H1 (cell line): ENCODE data around the gene RESP18. TPM values are rescaled to one million over a fixed set of nuclear protein-coding genes. Genes with fewer than 3 reads are reported as not detected.

Source experiments
- CTCF ChIA-PET: fragments of 300-600 bp; sonication (Branson Sonifier 250); formaldehyde crosslinking; loops from one replicate; lab custom pipeline; 2021; ENCODE audit not compliant: partially characterized antibody; lab: Charles Lee
- POLR2A ChIA-PET: fragments of 300-600 bp; sonication (Branson Sonifier 250); formaldehyde crosslinking; loops from one replicate; lab custom pipeline; 2021; ENCODE audit warnings: inconsistent platforms; ENCODE audit not compliant: partially characterized antibody; lab: Charles Lee
- DNase-seq, 2 experiments: peaks; one replicate each; pipeline versions ENCODE4 v3.0.0 to v3.0.0-alpha.2; 2010 to 2022; ENCODE audit warnings: low spot score in 2 of 2, low read depth in 1 of 2, mixed read lengths in 1 of 2
- FAIRE-seq: peaks from 2 replicates; lab custom pipeline; 2011; peaks lifted over from hg19 to GRCh38; lab: Jason Lieb, UNC
- H2AFZ ChIP-seq: 2 replicates; pipeline ENCODE4 v1.8.1; 2012; ENCODE audit warnings: low read length, inconsistent platforms
- H2AK5ac ChIP-seq: 2 replicates; pipeline ENCODE4 v1.6.1; 2013; ENCODE audit warnings: low read depth, low read length
- H2BK120ac ChIP-seq: replicated peaks from 2 replicates; pipeline ENCODE3; 2013; ENCODE audit warnings: low read depth, low read length, inconsistent platforms
- H2BK12ac ChIP-seq: 2 replicates; pipeline ENCODE4 v1.6.1; 2013; ENCODE audit warnings: low read depth, low read length
- H2BK15ac ChIP-seq: 2 replicates; pipeline ENCODE4 v1.6.1; 2013; ENCODE audit warnings: low read length
- H2BK20ac ChIP-seq: 2 replicates; pipeline ENCODE4 v1.6.1; 2013; ENCODE audit warnings: low read length
- H2BK5ac ChIP-seq: 2 replicates; pipeline ENCODE4 v1.6.1; 2013; ENCODE audit warnings: low read depth, low read length
- H3K14ac ChIP-seq: 2 replicates; pipeline ENCODE4 v1.6.1; 2013; ENCODE audit warnings: inconsistent platforms; ENCODE audit not compliant: insufficient read length
- H3K18ac ChIP-seq: 2 replicates; pipeline ENCODE4 v1.6.1; 2013; ENCODE audit warnings: low read length; ENCODE audit errors: extremely low read depth
- H3K23ac ChIP-seq: 2 replicates; pipeline ENCODE4 v1.6.1; 2013; ENCODE audit warnings: inconsistent platforms; ENCODE audit not compliant: insufficient read length
- H3K23me2 ChIP-seq: 2 replicates; pipeline ENCODE4 v1.6.1; 2013; ENCODE audit warnings: low read depth, low read length
- H3K27ac ChIP-seq: 2 replicates; pipeline ENCODE4 v1.6.1; 2011; ENCODE audit warnings: low read depth, low read length, inconsistent platforms
- H3K27me3 ChIP-seq, 4 experiments: replicated peaks in 1 of 4; 1 replicate in 1 of 4; 2 replicates in 3 of 4; pipeline versions ENCODE4 v1.6.1 to v1.8.1; 2011 to 2013; ENCODE audit warnings: low read length in 3 of 4, mild to moderate bottlenecking in 3 of 4, inconsistent platforms in 2 of 4, mixed read lengths in 2 of 4, moderate library complexity in 1 of 4; ENCODE audit not compliant: control insufficient read depth in 3 of 4, insufficient read depth in 3 of 4; ENCODE audit errors: extremely low read depth in 1 of 4
- H3K36me3 ChIP-seq, 4 experiments: 2 replicates each; pipeline versions ENCODE4 v1.6.1 to v1.8.1; 2011 to 2013; ENCODE audit warnings: mild to moderate bottlenecking in 4 of 4, low read length in 3 of 4, moderate library complexity in 2 of 4, control low read depth in 1 of 4, inconsistent platforms in 1 of 4; ENCODE audit not compliant: insufficient read depth in 4 of 4, control insufficient read depth in 2 of 4
- H3K4ac ChIP-seq: replicated peaks from 2 replicates; pipeline ENCODE3; 2013; ENCODE audit warnings: low read length, low read depth, mixed read lengths, inconsistent platforms; ENCODE audit not compliant: insufficient read length
- H3K4me1 ChIP-seq, 4 experiments: replicated peaks in 1 of 4; 1 replicate in 1 of 4; 2 replicates in 3 of 4; pipeline versions ENCODE4 v1.6.1 to v1.8.1; 2011 to 2013; ENCODE audit warnings: low read length in 3 of 4, inconsistent platforms in 2 of 4, mixed read lengths in 1 of 4; ENCODE audit not compliant: insufficient read depth in 4 of 4, control insufficient read depth in 3 of 4
- H3K4me2 ChIP-seq, 2 experiments: 2 replicates each; pipeline versions ENCODE4 v1.6.1 to v1.8.1; 2011 to 2013; ENCODE audit warnings: low read depth in 2 of 2, low read length in 2 of 2, control low read depth in 1 of 2, inconsistent platforms in 1 of 2, mild to moderate bottlenecking in 1 of 2; ENCODE audit not compliant: insufficient read depth in 1 of 2
- H3K4me3 ChIP-seq, 4 experiments: fragments of 200-600, 300-600 bp in 1 of 4; sonication (generic), shearing (Covaris generic), sonication (Bioruptor Twin) in 1 of 4; 2 replicates each; pipeline versions ENCODE4 v1.5.1 to v1.8.1; 2011 to 2016; ENCODE audit warnings: low read length in 4 of 4, low read depth in 3 of 4, control low read depth in 2 of 4, inconsistent platforms in 2 of 4, mild to moderate bottlenecking in 2 of 4, mixed read lengths in 1 of 4, moderate library complexity in 1 of 4; ENCODE audit not compliant: insufficient read depth in 2 of 4; ENCODE audit errors: extremely low read depth in 1 of 4
- H3K56ac ChIP-seq: replicated peaks from 2 replicates; pipeline ENCODE3; 2013; ENCODE audit warnings: low read depth, mild to moderate bottlenecking, mixed read lengths, low read length, inconsistent platforms; ENCODE audit not compliant: insufficient read length
- H3K79me1 ChIP-seq: 2 replicates; pipeline ENCODE4 v1.6.1; 2013; ENCODE audit warnings: low read depth, low read length, control low read depth
- H3K79me2 ChIP-seq, 2 experiments: 2 replicates each; pipeline versions ENCODE4 v1.6.1 to v1.8.1; 2012 to 2013; ENCODE audit warnings: low read length in 2 of 2, mild to moderate bottlenecking in 2 of 2, inconsistent platforms in 1 of 2; ENCODE audit not compliant: insufficient read depth in 2 of 2, control insufficient read depth in 1 of 2
- H3K9ac ChIP-seq, 4 experiments: replicated peaks in 1 of 4; 1 replicate in 1 of 4; 2 replicates in 3 of 4; pipeline versions ENCODE4 v1.6.1 to v1.8.1; 2011 to 2013; ENCODE audit warnings: low read depth in 3 of 4, low read length in 3 of 4, control low read depth in 2 of 4, mild to moderate bottlenecking in 2 of 4, moderate library complexity in 2 of 4, inconsistent platforms in 1 of 4; ENCODE audit errors: extremely low read depth in 1 of 4
- H3K9me3 ChIP-seq, 2 experiments: 2 replicates each; pipeline versions ENCODE4 v1.6.1 to v1.8.1; 2012 to 2013; ENCODE audit warnings: mild to moderate bottlenecking in 2 of 2, moderate library complexity in 2 of 2, control low read depth in 1 of 2, inconsistent platforms in 1 of 2, low read depth in 1 of 2, low read length in 1 of 2, mixed read lengths in 1 of 2; ENCODE audit not compliant: insufficient read depth in 2 of 2
- H4K20me1 ChIP-seq, 2 experiments: replicated peaks in 1 of 2; 2 replicates each; pipeline versions ENCODE3 to v1.8.1; 2011 to 2013; ENCODE audit warnings: inconsistent platforms in 2 of 2, low read length in 2 of 2, mild to moderate bottlenecking in 1 of 2; ENCODE audit not compliant: insufficient read depth in 2 of 2, control insufficient read depth in 1 of 2
- H4K5ac ChIP-seq: 2 replicates; pipeline ENCODE4 v1.6.1; 2013; ENCODE audit warnings: low read length, low read depth, mixed read lengths, inconsistent platforms; ENCODE audit not compliant: insufficient read length
- H4K8ac ChIP-seq: 2 replicates; pipeline ENCODE4 v1.8.0; 2013; ENCODE audit warnings: mild to moderate bottlenecking, moderate library complexity, low read length, inconsistent platforms; ENCODE audit not compliant: insufficient read depth; ENCODE audit errors: extremely low read depth
- H4K91ac ChIP-seq: replicated peaks from 2 replicates; pipeline ENCODE3; 2013; ENCODE audit warnings: low read length, mixed read lengths, inconsistent platforms; ENCODE audit not compliant: insufficient read length
- ASH2L ChIP-seq: fragments of 200-600, 300-600 bp; sonication (generic); IDR thresholded peaks from one replicate; pipeline ENCODE4 v1.7.1; 2017; ENCODE audit warnings: low read length
- BCL11A ChIP-seq, 2 experiments: IDR thresholded peaks; one replicate each; pipeline ENCODE4 v1.6.1; 2011; ENCODE audit warnings: low read depth in 2 of 2, low read length in 2 of 2, mild to moderate bottlenecking in 2 of 2
- CEBPB ChIP-seq: IDR thresholded peaks from 2 replicates; pipeline ENCODE4 v1.6.1; 2012; ENCODE audit warnings: low read depth, low read length
- CREB1 ChIP-seq: IDR thresholded peaks from 2 replicates; pipeline ENCODE4 v1.6.1; 2012; ENCODE audit warnings: inconsistent platforms
- E2F6 ChIP-seq: IDR thresholded peaks from 2 replicates; pipeline ENCODE4 v1.6.1; 2012; ENCODE audit warnings: inconsistent platforms
- HDAC2 ChIP-seq, 2 experiments: fragments of 300-600 bp in 1 of 2; sonication (generic) in 1 of 2; IDR thresholded peaks; 2 replicates each; pipeline ENCODE4 v1.6.1; 2011 to 2012; ENCODE audit warnings: low read depth in 2 of 2, low read length in 2 of 2, mild to moderate bottlenecking in 2 of 2, moderate library complexity in 2 of 2, borderline replicate concordance in 1 of 2, inconsistent platforms in 1 of 2
- MAFK ChIP-seq: IDR thresholded peaks from 2 replicates; pipeline ENCODE4 v1.6.1; 2012; ENCODE audit warnings: low read depth, mild to moderate bottlenecking, improper control_type of control experiment, low read length
- PHF8 ChIP-seq: fragments of 200-600 bp; sonication (generic); conservative IDR thresholded peaks from 2 replicates; pipeline ENCODE4 v1.7.1; 2012; ENCODE audit warnings: low read depth, mild to moderate bottlenecking, inconsistent platforms, low read length, moderate library complexity
- RNF2 ChIP-seq: fragments of 200-900, 300-1000 bp; sonication (generic); IDR thresholded peaks from 2 replicates; pipeline ENCODE4 v1.7.1; 2016; ENCODE audit warnings: borderline replicate concordance, low read depth, mild to moderate bottlenecking, antibody characterized with exemption, low read length; ENCODE audit not compliant: poor library complexity, severe bottlenecking; ENCODE audit errors: missing control alignments
- RXRA ChIP-seq: IDR thresholded peaks from 2 replicates; pipeline ENCODE4 v1.6.1; 2011; ENCODE audit warnings: low read depth, mild to moderate bottlenecking, low read length, moderate library complexity; ENCODE audit not compliant: insufficient read depth
- SIX5 ChIP-seq: IDR thresholded peaks from 2 replicates; pipeline ENCODE4 v1.6.1; 2011; ENCODE audit warnings: mild to moderate bottlenecking, low read depth, low read length
- TAF7 ChIP-seq: optimal IDR thresholded peaks from 2 replicates; pipeline ENCODE3; 2011; ENCODE audit warnings: low read depth, mild to moderate bottlenecking, inconsistent platforms, low read length, moderate library complexity, borderline replicate concordance
- TCF12 ChIP-seq: IDR thresholded peaks from 2 replicates; pipeline ENCODE4 v1.6.1; 2011; ENCODE audit warnings: low read depth, mild to moderate bottlenecking, low read length
- ZNF274 ChIP-seq: IDR thresholded peaks from 2 replicates; pipeline ENCODE4 v1.7.0; 2012; ENCODE audit warnings: low read length, borderline replicate concordance; ENCODE audit errors: extremely low read depth
- WGBS, 2 experiments: shearing (Covaris generic) in 1 of 2; methylation state at CpG; one replicate each; pipeline versions ENCODE4 v1.1.6 to v1.1.7; 2013 to 2015; ENCODE audit warnings: low lambda C conversion rate in 2 of 2, mixed read lengths in 2 of 2, inconsistent platforms in 1 of 2, low coverage in 1 of 2, missing lambda C conversion rate in 1 of 2; ENCODE audit not compliant: insufficient replicate concordance in 2 of 2, insufficient coverage in 1 of 2, insufficient read length in 1 of 2; ENCODE audit errors: extremely low coverage in 1 of 2, missing lambda C conversion rate in 1 of 2; 5-methylcytosine and 5-hydroxymethylcytosine counted together
- polyA plus RNA-seq, 7 experiments: library from polyadenylated mRNA; depleted of rRNA in 3 of 7; stranded (reverse) in 5 of 7; unstranded in 2 of 7; fragments of >200 nt in 5 of 7; fragments of 200-250 nt in 2 of 7; gene quantifications; 1 replicate in 5 of 7; 2 replicates in 1 of 7; 4 replicates in 1 of 7; pipeline versions ENCODE4 v1.2.1 to v1.2.3, GENCODE V29; 2011 to 2013; ENCODE audit warnings: missing spikeins in 2 of 7, mixed read lengths in 2 of 7
- total RNA-seq: library from RNA; stranded (reverse); fragmentation: NEBNext Ultra II Directional; extraction: Animal tissue kit (Norgen Biotek cat#: 25700); gene quantifications from 2 replicates; pipeline ENCODE4 v1.2.1, GENCODE V29; 2021

Gene RESP18
- total and polyA plus RNA-seq, 2 of the 8 experiments (the other 6 are each of a cell fraction or from before 2014, with no cell fraction given): not detected

DNA sequence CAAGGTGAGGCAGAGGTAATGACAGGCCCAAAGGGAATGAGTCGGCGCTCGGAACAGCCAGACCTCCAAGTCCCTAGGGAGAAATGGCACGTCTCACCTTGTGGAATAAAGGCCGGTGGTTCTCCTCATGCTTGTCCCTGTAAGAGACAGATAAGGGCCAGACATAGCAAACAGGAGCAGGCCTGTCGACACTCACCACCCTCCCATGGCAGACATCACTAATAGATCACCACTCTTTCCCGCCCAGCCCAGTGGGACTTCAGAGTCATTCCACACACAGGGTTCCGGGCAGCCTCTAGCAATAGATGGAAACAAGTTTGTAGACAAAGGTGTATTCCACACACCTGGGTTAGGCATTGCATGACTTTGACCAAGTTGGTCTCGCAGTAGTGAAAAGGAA is 48.9 kb upstream of the RESP18 start:
- Histone ChIP-seq H4K8ac (no peak overlapping the region), H3K23me2 (no peaks in the 10 kb centered on the region), H3K4me3 (no peak overlapping the region), H2BK12ac (no peak overlapping the region), H2BK120ac (no peak overlapping the region), H2AFZ (no peak overlapping the region), H4K91ac (no peak overlapping the region), H3K27me3 (no peaks in the 10 kb centered on the region), H4K20me1 (peaks cover 0 to 5% of the 10 kb centered on the region in 2 experiments), H2BK20ac (no peak overlapping the region), H3K4me2 (no peak overlapping the region), H3K4me1 (peaks cover 0 to 5% (median under 1%) of the 10 kb centered on the region in 4 experiments; a peak in 3 of 7 replicates), H3K79me1 (peaks cover 2% of the 10 kb centered on the region), H3K14ac (no peak overlapping the region), H2BK5ac (no peak overlapping the region), H2AK5ac (no peak overlapping the region), H3K18ac (no peak overlapping the region), H3K27ac (no peak overlapping the region), H3K79me2 (no peaks in the 10 kb centered on the region), H4K5ac (no peak overlapping the region), H3K4ac (no peak overlapping the region), H3K23ac (no peak overlapping the region), H2BK15ac (no peak overlapping the region), H3K56ac (no peak overlapping the region), H3K9ac (no peak overlapping the region), H3K36me3 (peaks cover 12 to 27% (median 22%) of the 10 kb centered on the region in 4 experiments), H3K9me3 (no peaks in the 10 kb centered on the region)
- POLR2A ChIA-PET: no interaction called here
- no peak for FAIRE-seq
- 94% methylated on average over 9 of the region's 9 CpGs; no CpG with 5 or more reads in 1 of the 2 experiments for WGBS, 2 experiments
- DNase-seq: no peak
- CTCF ChIA-PET: interaction anchor here (1.0 to 1.5 kb wide), 2 partner anchors 14 to 19 kb away, joined by 3 to 4 read pairs; no protein-coding TSS in a partner anchor
- TF ChIP-seq RNF2: no peak
- TF ChIP-seq ZNF274: no peak
- no peak for TF ChIP-seq CREB1
- TF ChIP-seq E2F6: no peak
- TF ChIP-seq RXRA: no peak
- TF ChIP-seq MAFK: no peak
- TF ChIP-seq TAF7: no peak
- no peak for TF ChIP-seq BCL11A (IDR thresholded peaks at IDR 0.05; ENCODE audit: low read depth in 2 of 2, low read length in 2 of 2)
- no peak for TF ChIP-seq HDAC2 (IDR thresholded peaks at IDR 0.05; ENCODE audit: borderline replicate concordance in 1 of 2, low read depth in 2 of 2, low read length in 2 of 2)
- TF ChIP-seq TCF12: no peak
- no peak for TF ChIP-seq PHF8
- TF ChIP-seq SIX5: no peak
- no peak for TF ChIP-seq CEBPB
- TF ChIP-seq ASH2L: no peak
